Left ventricle myocardium superior (tissue), 1 donor: ENCODE measurements around the gene MFAP2. TPM values are rescaled to one million over a fixed set of nuclear protein-coding genes. Genes with fewer than 3 reads are reported as not detected.

Experiments
- ATAC-seq: fragments of 200-7000 bp; cut with Tn5 transposase; one replicate; pipeline ENCODE4 v1.9.1; 2020; ENCODE audit warnings: mild to moderate bottlenecking, moderate library complexity
- DNase-seq: peaks from one replicate; pipeline ENCODE4 v3.0.0-alpha.2; 2020
- intact Hi-C: fragments of 100-400 bp; cut with micrococcal nuclease; formaldehyde crosslinking; loops from one replicate; pipeline ENCODE4 v1.11.0; 2022
- long read RNA-seq: library from polyadenylated mRNA; unstranded; transcript quantifications from one replicate; pipeline ENCODE4 v2.0.0, GENCODE V29; 2021
- total RNA-seq: library from RNA; stranded (reverse); fragmentation: NEBNext Ultra II Directional; extraction: Animal tissue kit (Norgen Biotek cat#: 25700); gene quantifications from one replicate; pipeline ENCODE4 v1.2.1, GENCODE V29; 2021
- donor health status: DM: no; HTN: yes; CAD: no; lungs with severe emphysema.

Gene MFAP2
- 4.2 TPM for total RNA-seq
- long read RNA-seq, partial matches to known transcripts = 0 of 2 reads
- long read RNA-seq, other reads (novel, unspliced or antisense) = 1 of 2 reads

GRCh38 chr1:16980473-16981268 lies at the start of gene MFAP2:
Gene MFAP2 (minus strand): TSS chr1:16980620. CDS start chr1:16978273, 2,347 bp downstream.
- intact Hi-C loops = no loop called here
- ATAC-seq (peak; percentile 34), DNase-seq (peak; percentile 55)

- ATAC-seq (no peak), DNase-seq (no peak)
- intact Hi-C loops = no loop called here
These were observed 49.8 kb upstream of the MFAP2 start for GRCh38 chr1:17030206-17030605.

GRCh38 chr1:17028662-17029188 lies 48.3 kb upstream of the MFAP2 start:
- intact Hi-C loops = no loop called here
- no peak for ATAC-seq
- no peak for DNase-seq

- DNase-seq (no peak), ATAC-seq (peak; percentile 13)
- intact Hi-C loops = no loop called here
These were observed 47.5 kb upstream of the MFAP2 start for GRCh38 chr1:17027900-17028299.

GRCh38 chr1:17027403-17027802 lies 47.0 kb upstream of the MFAP2 start:
- DNase-seq (no peak), ATAC-seq (peak; percentile 58)
- intact Hi-C loops = no loop called here

- ATAC-seq (no peak), DNase-seq (no peak)
- intact Hi-C loops = no loop called here
These were observed 44.3 kb upstream of the MFAP2 start for GRCh38 chr1:17024721-17025120.

- intact Hi-C loops = no loop called here
- ATAC-seq (no peak), DNase-seq (no peak)
These were observed 43.2 kb upstream of the MFAP2 start for GRCh38 chr1:17023573-17023972.

GRCh38 chr1:17023102-17023501 lies 42.7 kb upstream of the MFAP2 start:
- no peak for DNase-seq
- no peak for ATAC-seq
- intact Hi-C loops = no loop called here

- ATAC-seq = no peak
- DNase-seq = no peak
- intact Hi-C loops = no loop called here
These were observed 41.5 kb upstream of the MFAP2 start for GRCh38 chr1:17021896-17022295.

GRCh38 chr1:17020502-17020901 lies 40.1 kb upstream of the MFAP2 start:
- DNase-seq = no peak
- ATAC-seq = no peak
- intact Hi-C loops = no loop called here

- ATAC-seq = no peak
- no peak for DNase-seq
- intact Hi-C loops = no loop called here
These were observed 38.4 kb upstream of the MFAP2 start for GRCh38 chr1:17018849-17019248.

- DNase-seq (no peak), ATAC-seq (no peak)
- intact Hi-C loops = no loop called here
These were observed 37.0 kb upstream of the MFAP2 start for GRCh38 chr1:17017435-17017834.

- no peak for ATAC-seq
- no peak for DNase-seq
- intact Hi-C loops = no loop called here
These were observed 35.9 kb upstream of the MFAP2 start for GRCh38 chr1:17016317-17016661.

GRCh38 chr1:17014671-17015567 lies 34.5 kb upstream of the MFAP2 start:
- ATAC-seq (no peak), DNase-seq (no peak)
- intact Hi-C loops = no loop called here

- no peak for DNase-seq
- ATAC-seq = no peak
- intact Hi-C loops = no loop called here
These were observed 33.3 kb upstream of the MFAP2 start for GRCh38 chr1:17013491-17014320.

- intact Hi-C loops = no loop called here
- ATAC-seq (no peak), DNase-seq (no peak)
These were observed 32.5 kb upstream of the MFAP2 start for GRCh38 chr1:17012775-17013490.

GRCh38 chr1:17011439-17012307 lies 31.3 kb upstream of the MFAP2 start, which contains the start of gene ATP13A2:
Gene ATP13A2 (minus strand): TSS chr1:17011928. CDS start chr1:17011738, 190 bp downstream.
- intact Hi-C loops = no loop called here
- DNase-seq (peak; percentile 91), ATAC-seq (peak; percentile 97)

- ATAC-seq = peak; percentile 2
- DNase-seq = no peak
- intact Hi-C loops = no loop called here
These were observed 30.6 kb upstream of the MFAP2 start for GRCh38 chr1:17011092-17011438.
